GM19025 (cell line): ENCODE data around the gene NRP1.

Experiments
- ATAC-seq: cut with Tn5 transposase; IDR thresholded peaks from one replicate; pipeline ENCODE4 v1.9.1; 2021; ENCODE audit warnings: mild to moderate bottlenecking, low read depth, moderate library complexity; ENCODE audit not compliant: unreplicated experiment

The NRP1 gene

GRCh38 chr10:33193057-33193700 lies 141.3 kb downstream of the NRP1 start:
- peak; percentile 80 for ATAC-seq

GRCh38 chr10:33192190-33192589 lies 142.3 kb downstream of the NRP1 start:
- ATAC-seq = no peak

GRCh38 chr10:33190406-33190805 lies 144.1 kb downstream of the NRP1 start:
- no peak for ATAC-seq

- ATAC-seq = no peak
Observed at GRCh38 chr10:33189808-33190207, 144.7 kb downstream of the NRP1 start.

GRCh38 chr10:33189363-33189762 lies 145.1 kb downstream of the NRP1 start:
- no peak for ATAC-seq

GRCh38 chr10:33187427-33187999 lies 147.0 kb downstream of the NRP1 start:
- ATAC-seq = no peak

GRCh38 chr10:33186150-33186549 lies 148.3 kb downstream of the NRP1 start:
- ATAC-seq = no peak

GRCh38 chr10:33183655-33184054 lies 150.8 kb downstream of the NRP1 start:
- no peak for ATAC-seq

- ATAC-seq = no peak
Observed at GRCh38 chr10:33180921-33181320, 153.5 kb downstream of the NRP1 start.

GRCh38 chr10:33180390-33180789 lies 154.1 kb downstream of the NRP1 start:
- no peak for ATAC-seq

GRCh38 chr10:33179067-33179466 lies 155.4 kb downstream of the NRP1 start:
- no peak for ATAC-seq

- ATAC-seq = no peak
Observed at GRCh38 chr10:33178026-33178755, 156.3 kb downstream of the NRP1 start.

GRCh38 chr10:33176688-33177087 lies 157.8 kb downstream of the NRP1 start:
- ATAC-seq = no peak

GRCh38 chr10:33174674-33175434 lies 159.6 kb downstream of the NRP1 start:
- no peak for ATAC-seq

- no peak for ATAC-seq
Observed at GRCh38 chr10:33165911-33166310, 168.6 kb downstream of the NRP1 start.

- ATAC-seq = no peak
Observed at GRCh38 chr10:33164060-33164709, 170.3 kb downstream of the NRP1 start.

- no peak for ATAC-seq
Observed at GRCh38 chr10:33162248-33162575, 172.3 kb downstream of the NRP1 start.

GRCh38 chr10:33161550-33162247 lies 172.8 kb downstream of the NRP1 start:
- ATAC-seq = no peak

GRCh38 chr10:33160151-33160550 lies 174.3 kb downstream of the NRP1 start:
- ATAC-seq = no peak

GRCh38 chr10:33157103-33157502 lies 177.4 kb downstream of the NRP1 start:
- no peak for ATAC-seq
